Anterior cingulate cortex (tissue), 58 donors: ENCODE data around the gene GALNT9.

ENCODE experiments used
- DNase-seq, 58 donors: peaks; one replicate each; lab custom pipeline; 2025; lab: John Stamatoyannopoulos, UW

The GALNT9 gene

DNA sequence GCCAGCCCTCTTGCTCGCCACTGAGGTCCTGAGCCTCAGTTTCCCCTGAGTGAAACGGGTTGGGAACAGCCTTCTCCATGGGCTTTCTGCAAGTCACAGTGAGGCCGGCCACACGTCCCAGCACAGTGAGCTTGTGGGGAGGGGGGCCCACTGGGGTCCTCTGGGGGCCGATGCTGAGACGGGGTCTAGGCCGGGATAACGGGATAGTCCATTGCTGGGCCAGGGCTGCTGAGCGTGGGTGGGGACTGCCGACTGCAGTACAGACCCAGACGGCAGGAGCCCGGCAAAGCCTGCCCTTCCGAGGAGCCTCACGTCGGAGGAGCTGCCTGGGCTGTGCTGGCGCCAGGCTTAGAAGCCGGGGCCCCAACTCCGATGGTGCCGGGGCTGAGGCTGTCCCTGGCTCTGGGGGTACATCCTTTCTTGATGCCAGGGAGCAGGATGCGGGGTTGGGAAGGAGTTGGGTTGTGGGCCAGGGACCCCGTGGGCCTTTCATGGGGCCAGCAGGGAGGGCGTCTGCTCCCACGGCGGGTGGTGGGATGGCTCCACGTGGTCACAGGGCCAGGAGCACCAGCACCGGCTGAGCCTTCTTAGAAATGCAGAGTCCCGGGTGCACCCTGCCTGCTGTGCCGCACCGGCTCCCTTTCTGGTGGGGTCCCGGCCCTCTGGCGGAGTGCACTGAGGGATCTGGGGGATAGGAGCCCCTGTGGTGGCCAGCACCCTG, 160.9 kb downstream of the GALNT9 start:
- DNase-seq, result no peak

DNA sequence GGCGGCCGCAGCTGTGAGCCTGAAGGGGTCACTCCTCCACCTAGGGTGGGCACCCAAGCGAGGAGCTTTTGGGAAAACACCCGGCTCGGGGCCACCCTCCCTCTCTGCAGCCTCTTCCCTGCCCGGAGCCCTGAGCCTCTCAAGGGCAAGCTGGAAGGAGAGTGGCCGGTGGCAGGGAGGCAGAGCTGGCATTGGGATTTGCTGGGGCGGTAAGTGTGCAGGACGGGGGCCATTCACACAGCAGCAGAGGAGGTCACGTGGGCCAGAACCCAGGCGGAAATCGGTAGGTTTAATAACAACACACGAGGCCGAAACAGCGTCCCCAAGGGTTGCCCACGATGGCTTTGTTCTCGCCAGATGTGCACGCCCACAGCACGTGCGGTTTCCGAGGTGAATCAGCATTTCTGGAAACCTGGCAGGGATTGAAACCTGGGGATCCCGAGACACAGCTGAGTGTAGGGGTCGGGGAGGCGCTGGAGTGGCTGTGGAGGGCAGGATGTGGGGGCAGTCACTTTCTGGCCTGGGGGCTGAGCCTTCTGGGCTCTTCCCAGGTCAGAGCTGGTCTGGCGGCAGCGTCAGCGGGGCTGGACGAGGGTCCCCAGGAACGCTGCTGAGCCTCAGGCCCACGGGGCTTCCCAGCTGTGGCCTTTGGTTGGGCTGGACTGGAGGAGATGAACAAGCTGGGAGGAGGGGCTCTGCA, 161.6 kb downstream of the GALNT9 start:
- no peak for DNase-seq

DNA sequence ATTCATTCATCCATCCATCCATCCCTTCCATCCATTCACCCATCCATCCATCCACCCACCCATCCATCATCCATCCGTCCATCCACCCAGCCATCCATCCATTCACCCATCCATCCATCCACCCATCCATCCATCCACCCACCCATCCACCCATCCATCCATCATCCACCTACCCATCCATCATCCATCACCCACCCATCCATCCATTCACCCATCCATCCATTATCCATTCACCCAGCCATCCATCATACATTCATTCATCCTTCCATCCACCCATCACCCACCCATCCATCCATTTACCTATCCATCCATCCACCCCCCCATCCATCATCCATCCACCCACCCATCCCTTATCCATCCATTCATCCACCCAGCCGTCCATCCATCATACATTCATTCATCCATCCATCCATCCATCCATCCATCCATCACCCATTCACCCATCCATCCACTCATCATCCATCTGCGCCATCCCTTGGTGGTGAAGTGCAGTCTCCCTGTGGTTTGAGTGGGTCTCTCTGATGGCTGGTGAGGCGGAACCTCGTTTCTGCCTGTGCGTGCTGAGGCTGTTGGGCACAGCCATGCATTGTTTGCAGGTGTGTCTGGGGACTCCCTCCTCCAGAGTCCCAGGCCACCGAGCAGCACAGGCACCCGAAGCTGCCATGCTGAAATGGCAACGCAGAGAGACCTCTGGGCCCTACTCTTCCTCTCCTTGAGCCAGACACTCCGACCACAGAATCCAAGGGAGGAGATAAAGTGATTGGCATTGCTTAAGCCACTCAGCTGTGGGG, 162.4 kb downstream of the GALNT9 start:
- no peak for DNase-seq

DNA sequence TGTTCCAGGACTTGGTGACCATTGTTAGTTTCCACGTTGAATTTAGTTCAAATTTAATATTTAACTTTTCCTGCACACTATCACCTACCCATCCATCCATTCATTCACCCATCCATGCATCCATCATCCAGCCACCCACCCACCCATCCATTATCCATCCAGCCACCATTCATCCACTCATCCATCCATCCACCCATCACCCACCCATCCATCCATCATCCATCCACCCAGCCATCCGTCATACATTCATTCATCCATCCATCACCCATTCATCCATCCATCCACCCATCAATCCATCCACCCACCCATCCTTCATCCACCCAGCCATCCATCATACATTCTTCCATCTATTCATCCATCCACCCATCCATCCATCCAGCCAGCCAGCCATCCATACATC, 163.3 kb downstream of the GALNT9 start:
- no peak for DNase-seq

DNA sequence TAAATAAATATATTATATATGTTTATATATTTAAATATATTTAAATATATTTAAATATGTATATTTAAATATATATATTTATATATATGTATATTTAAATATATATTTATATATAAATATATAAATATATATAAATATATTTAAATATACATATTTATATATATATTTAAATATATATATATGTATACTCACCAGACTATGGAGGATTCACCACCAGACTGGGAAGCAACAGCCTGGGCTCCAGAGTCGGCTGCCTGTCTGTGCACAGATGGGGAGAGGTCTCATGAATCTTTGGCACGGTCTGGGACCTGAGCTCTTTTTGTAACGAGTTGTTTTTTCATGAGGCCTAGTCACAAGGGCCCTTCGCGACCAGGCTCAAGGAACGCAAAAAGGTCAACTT, 163.8 kb downstream of the GALNT9 start:
- no peak for DNase-seq

DNA sequence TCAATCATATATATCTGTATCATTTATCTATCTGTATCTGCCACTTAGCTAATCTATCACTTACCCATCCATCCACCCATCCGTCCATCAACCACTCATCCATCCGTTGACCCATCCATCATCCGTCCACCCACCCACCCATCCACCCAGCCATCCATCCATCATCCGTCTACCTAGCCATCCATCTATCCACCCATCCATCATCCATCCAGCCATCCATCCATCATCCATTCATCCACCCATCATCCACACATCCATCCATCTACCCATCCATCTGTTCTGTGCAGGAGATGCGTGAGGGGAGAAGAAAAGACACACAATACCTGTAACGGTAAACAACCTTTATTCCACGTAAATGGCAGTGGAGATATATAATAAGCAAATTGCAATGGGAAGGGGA, 165.0 kb downstream of the GALNT9 start:
- DNase-seq, result no peak

DNA sequence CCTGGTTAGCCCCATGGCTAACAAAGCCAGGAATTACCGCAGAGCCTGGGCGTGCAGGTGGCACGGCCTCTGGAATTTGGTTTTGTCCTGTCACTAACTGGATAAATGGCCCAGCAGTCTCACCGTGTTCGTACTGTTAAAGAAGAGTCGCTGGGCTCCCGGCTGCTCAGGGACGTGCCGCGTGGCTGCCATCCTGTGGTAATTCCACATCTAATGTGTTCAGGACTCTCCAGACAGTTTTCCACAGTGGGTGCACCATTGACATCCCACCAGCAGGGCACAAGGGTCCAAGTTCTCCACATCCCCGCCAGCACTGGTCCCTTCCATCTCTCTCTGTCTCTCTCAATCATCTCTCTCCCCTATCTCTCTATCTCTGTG, 165.5 kb downstream of the GALNT9 start:
- no peak for DNase-seq

DNA sequence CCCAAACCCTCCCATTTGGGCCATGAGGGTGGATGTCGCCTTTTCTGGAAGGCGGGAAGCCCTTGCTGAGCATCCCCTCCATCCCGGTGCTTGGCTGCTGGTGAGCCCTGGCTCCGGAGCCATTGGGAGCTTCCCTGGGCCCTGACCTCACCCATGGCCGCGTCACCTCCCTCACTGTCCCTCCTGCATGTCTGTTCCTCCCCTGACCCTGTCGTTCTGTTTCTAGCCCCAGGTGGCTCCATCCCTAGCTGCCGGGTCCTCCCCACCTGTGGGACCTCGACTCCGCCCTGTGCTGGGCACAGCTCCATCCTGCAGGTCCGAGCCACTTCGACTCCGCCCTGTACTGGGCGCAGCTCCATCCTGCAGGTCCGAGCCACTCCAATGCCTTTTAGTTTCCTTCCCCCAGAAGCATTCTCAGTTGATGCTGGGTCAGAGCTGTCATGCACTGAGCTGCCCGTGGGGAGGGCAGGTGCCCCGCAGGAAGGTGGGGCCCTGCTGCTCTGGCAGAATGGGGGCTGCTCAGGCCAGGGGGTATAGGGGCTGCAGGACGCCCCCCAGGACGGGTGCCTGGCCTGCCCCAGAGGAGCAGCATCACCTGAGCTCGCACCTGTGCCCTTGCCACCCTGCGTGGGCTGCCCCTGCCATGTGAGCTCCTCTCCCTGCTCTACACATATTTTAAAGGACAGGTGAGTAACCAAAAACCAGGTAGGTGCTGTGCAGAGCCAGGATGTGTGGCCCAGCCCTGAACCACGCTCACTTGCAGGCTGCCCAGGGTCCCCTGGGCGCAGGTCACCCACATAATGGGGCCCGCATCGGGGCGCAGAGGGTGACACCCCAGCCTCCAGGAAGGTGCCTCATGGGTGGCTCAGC, 166.1 kb downstream of the GALNT9 start:
- DNase-seq, result peak in 1 of 58 donors; percentile 43

DNA sequence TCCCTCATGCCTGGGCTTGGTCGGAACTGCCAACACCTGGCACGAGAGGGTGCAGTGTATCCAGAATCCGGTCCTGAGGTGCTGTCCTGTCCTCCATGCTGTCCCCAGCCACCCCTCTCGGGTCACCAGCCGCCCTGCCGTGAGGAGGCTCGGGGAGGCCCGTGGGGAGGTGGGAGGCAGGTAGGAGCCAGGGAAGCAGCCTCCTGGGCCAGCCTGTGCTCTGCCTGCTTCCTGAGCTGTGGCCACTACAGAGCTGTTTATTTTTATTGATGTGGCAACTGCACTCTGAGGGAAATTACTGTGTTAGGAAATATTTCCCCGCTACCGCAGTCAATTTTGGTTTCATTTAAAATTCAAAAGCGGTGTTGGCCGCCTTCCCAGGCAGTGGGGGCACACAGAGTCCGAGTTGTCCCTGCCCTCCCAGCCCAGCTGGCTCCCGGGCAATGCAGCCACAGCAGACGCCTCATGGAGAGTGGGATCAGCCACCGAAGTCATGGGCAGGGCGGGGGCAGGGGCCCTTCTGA, 166.8 kb downstream of the GALNT9 start:
- DNase-seq, result peak in 24 of 58 donors; percentile 12 to 49 (median 19)

DNA sequence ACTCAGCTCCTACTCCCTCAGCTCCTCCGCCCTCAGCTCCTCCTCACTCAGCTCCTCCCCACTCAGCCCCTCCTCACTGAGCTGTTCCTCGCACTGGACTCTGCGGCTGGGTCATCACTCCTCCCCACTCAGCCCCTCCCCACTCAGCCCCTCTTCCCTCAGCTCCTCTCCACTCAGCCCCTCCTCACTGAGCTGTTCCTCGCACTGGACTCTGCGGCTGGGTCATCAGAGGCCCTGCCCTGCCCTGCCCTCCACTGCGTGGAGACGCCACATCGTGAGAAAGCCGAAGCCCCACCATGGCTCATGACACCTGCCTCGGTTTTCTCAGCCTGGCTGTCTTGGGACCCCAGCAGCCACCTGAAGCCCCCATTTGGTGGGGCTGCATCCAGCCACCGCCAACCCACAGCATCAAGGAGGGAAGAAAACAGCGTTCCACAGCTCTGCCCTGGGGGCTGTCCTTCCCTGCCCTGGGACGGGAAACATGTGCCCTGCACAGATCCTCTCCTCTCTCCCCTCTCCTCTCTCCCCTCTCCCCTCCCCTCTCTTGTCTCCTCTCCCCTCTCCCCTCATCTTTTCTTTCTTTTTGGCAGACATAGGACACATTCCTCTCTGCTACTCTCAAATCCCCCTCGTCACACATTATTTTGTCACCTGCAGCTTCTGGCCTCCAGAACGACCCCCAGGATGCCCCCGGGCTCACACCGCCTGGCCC, 167.4 kb downstream of the GALNT9 start:
- no peak for DNase-seq

DNA sequence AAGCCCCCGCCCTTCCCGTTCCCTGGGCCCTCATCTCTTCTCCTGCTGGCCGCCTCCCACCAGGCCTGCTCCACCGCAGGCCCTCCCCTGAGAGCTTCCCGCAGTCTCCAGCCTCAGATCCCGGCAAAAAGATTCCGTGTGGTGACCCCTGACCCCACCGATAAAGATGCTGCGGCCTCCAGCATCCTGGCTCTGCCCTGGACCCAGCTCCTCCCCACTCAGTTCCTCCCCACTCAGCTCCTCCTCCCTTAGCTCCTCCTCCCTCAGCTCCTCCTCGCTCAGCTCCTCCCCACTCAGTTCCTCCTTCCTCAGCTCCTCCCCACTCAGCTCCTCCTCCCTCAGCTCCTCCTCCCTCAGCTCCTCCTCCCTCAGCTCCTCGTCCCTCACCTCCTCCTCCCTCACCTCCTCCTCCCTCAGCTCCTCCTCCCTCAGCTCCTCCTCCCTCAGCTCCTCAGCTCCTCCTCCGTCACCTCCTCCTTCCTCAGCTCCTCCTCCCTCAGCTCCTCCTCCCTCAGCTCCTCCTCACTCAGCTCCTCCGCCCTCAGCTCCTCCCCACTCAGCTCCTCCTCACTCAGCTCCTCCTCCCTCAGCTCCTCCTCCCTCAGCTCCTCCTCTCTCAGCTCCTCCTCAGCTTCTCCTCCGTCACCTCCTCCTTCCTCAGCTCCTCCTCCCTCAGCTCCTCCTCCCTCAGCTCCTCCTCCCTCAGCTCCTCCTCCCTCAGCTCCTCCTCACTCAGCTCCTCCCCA, 168.2 kb downstream of the GALNT9 start:
- no peak for DNase-seq

DNA sequence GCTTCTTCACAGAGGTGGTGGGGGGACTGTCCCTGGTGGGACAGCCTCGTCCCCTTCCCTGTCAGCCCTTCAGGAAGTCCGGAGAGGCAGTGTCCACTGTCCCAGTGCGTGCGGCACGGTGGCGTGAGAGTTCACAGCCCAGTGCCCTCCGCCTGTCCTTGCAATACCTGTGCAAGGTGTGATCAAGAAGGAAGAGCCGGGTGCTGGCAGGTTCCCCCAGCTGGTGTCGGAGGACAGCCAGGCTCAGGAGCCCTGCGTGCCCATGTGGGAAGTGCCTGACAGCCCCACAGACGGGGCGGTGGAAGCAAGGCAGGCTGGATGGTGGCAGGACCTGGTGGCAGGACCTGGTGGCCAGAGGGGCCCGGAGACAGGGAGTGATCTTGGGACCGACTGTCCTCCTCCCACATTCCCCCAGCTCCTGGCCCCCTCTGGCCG, 168.8 kb downstream of the GALNT9 start:
- DNase-seq, result no peak

DNA sequence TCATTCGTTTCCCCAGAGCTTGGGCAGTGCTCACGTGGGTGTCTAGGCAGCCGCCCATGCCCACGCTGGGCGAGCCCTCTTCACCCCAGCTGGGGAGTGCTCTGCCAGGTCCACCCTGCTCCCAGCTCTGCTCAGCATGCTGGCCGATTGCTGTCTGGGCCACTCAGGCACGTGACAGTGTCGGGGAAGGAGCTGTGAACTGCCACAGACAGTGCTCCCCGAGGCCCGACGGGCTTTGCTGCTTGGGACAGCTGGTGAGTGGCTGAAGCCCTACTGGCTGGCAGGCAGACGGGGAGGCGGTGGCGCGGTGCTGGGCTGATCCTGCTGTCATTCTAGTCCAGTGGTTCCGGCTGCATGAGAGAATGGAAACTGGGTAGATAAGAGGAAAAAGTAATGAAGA, 169.4 kb downstream of the GALNT9 start:
- DNase-seq, result no peak

DNA sequence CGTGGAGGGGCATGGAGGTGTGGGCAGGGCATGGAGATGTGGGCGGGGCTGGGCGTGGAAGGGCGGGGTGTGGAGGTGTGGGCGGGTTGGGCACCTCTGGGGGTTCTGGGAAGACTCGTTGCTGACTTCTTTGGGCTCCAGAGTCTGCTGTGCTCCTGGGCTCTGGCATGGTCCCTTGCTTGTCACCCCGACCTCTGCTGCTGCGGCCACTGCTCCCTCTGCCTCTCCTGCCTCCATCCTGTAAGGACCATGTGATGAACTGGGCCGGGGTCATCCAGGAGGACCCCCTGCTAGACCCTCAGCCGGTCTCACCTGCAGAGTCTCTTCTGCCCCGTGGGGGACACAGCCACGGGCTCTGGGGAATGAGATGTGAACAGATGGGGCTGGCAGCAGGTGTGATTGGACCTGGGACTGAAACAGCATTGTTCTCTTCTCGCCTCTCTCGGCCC, 169.8 kb downstream of the GALNT9 start:
- no peak for DNase-seq

DNA sequence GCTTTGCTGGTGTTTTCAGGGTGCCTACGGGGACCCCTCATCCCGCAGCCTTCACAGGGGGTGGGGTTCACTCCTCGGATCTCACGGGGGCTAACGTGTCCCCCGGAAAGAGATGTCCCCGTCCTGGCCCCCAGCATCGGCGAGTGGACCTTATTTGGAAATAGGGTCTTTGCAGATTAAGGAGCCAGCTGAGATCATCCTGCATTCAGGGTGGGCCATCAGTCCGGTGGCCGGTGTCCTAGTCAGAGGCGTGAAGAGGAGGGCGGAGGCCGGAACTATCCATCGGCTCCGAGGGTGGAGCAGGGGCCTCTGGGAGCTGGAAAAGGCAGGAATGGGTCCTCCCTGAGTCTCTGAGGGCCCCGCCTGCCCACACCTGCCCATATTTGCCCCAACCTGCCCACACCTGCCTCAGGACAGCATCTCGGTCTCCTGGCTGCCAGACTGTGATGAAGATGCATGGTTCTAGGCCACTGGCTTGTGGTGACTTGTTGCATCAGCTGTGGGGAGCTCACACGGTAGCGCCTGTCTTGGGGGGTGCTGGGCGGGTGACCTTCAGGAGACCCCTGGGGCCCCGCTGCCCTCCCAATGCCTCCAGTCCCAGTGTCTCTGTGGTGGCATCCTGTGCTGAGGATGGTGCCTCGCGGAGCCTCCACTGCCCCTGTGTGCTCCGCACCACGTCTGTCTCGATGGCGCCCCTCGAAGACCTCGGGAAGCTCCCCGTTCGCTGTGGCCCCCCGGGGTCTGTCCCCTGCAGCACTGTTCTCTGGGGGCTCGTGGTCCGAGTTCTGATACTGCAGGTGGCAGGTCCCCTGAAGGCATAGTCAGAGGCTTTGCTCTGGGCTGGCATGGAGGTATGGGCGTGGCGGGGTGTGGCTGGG, 170.5 kb downstream of the GALNT9 start:
- no peak for DNase-seq

DNA sequence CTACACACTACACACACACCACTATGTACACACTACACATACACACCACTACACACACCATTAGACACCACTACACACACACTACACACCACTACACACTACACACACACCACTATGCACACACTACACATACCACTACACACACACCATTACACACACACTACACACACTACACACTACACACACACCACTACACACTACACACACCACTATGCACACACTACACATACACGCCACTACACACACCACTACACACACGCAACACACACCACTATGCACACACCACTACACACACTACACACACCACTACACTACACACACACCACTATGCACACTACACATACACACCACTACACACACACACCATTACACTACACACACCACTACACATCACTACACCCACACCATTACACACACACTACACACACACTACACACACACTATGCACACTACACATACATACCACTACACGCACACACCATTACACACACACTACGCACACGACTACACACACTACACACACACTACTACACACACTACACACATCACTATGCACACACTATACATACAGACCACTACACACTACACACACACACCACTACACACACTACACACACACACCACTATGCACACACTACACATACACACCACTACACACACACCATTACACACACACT, 171.5 kb downstream of the GALNT9 start:
- no peak for DNase-seq
